ENCODE data around the gene ANKRD11. TPM values are rescaled to one million over a fixed set of nuclear protein-coding genes. Genes with fewer than 3 reads are reported as not detected.
"Not testable (repeated sequence)": the region's sequence is repeated elsewhere in the genome, so short reads cannot be mapped to it uniquely, and the experiment has no call there.

The ANKRD11 gene
- polyA plus RNA-seq, 1 donor from 2014 or later: 32.5 TPM

GRCh38 chr16:89461890-89462289 is 28.5 kb downstream of the ANKRD11 start:
- not testable (repeated sequence) for H3K9me3 ChIP-seq (ENCODE audit: low read length); H3F3A ChIP-seq (ENCODE audit: insufficient read depth, low read length, poor library complexity, severe bottlenecking); H3K4me2 ChIP-seq (ENCODE audit: low read length); H3K9ac ChIP-seq (ENCODE audit: low read length); H3K9me2 ChIP-seq (ENCODE audit: insufficient read depth, low read length); H3K4me3 ChIP-seq (ENCODE audit: low read length); H4K20me1 ChIP-seq (ENCODE audit: insufficient read depth); H3K36me3 ChIP-seq (ENCODE audit: insufficient read depth, low read length); H2AFZ ChIP-seq (ENCODE audit: low read depth, low read length); H3K27ac ChIP-seq (ENCODE audit: low read length); H3K27me3 ChIP-seq (ENCODE audit: insufficient read depth, low read depth, low read length)
- peaks cover 57% of the 10 kb centered on the region for H3K79me2 ChIP-seq (replicated peaks; ENCODE audit: insufficient read depth, low read length)

- no peak overlapping the region for H2AFZ ChIP-seq (ENCODE audit: low read depth, low read length)
- no peaks in the 10 kb centered on the region for H3F3A ChIP-seq (ENCODE audit: insufficient read depth, low read length, poor library complexity, severe bottlenecking)
- no peaks in the 10 kb centered on the region for H3K27me3 ChIP-seq (ENCODE audit: insufficient read depth, low read depth, low read length)
- no peak overlapping the region for H3K9ac ChIP-seq (ENCODE audit: low read length)
- H3K9me2 ChIP-seq (ENCODE audit: insufficient read depth, low read length): no peaks in the 10 kb centered on the region
- H3K4me3 ChIP-seq (ENCODE audit: low read length): no peak overlapping the region
- H4K20me1 ChIP-seq (ENCODE audit: insufficient read depth): no peaks in the 10 kb centered on the region
- no peak overlapping the region for H3K27ac ChIP-seq (ENCODE audit: low read length)
- no peaks in the 10 kb centered on the region for H3K36me3 ChIP-seq (ENCODE audit: insufficient read depth, low read length)
- H3K4me2 ChIP-seq (ENCODE audit: low read length): no peak overlapping the region
- peaks cover 56% of the 10 kb centered on the region for H3K79me2 ChIP-seq (replicated peaks; ENCODE audit: insufficient read depth, low read length)
- TF ChIP-seq CTCF (IDR thresholded peaks at IDR 0.05; ENCODE audit: poor library complexity, severe bottlenecking) (no peak), POLR2AphosphoS5 (IDR thresholded peaks at IDR 0.05) (no peak), SMC3 (conservative IDR thresholded peaks at IDR 0.05; ENCODE audit: poor library complexity) (no peak), MXI1 (conservative IDR thresholded peaks at IDR 0.05; ENCODE audit: poor library complexity, severe bottlenecking) (no peak), RAD21 (conservative IDR thresholded peaks at IDR 0.05) (no peak), REST (IDR thresholded peaks at IDR 0.05; ENCODE audit: borderline replicate concordance) (no peak), EZH2 (IDR thresholded peaks at IDR 0.05; ENCODE audit: borderline replicate concordance, insufficient read depth, low read length, poor library complexity, severe bottlenecking) (no peak), TAF1 (IDR thresholded peaks at IDR 0.05; ENCODE audit: low read depth) (no peak), EP300 (conservative IDR thresholded peaks at IDR 0.05; ENCODE audit: poor library complexity, severe bottlenecking) (no peak)
- H3K9me3 ChIP-seq (ENCODE audit: low read length): no peaks in the 10 kb centered on the region
Observed at GRCh38 chr16:89460556-89460955, 29.8 kb downstream of the ANKRD11 start.

- H3K79me2 ChIP-seq (replicated peaks; ENCODE audit: insufficient read depth, low read length): peaks cover 62% of the 10 kb centered on the region
- H3K9ac ChIP-seq (ENCODE audit: low read length): no peak overlapping the region
- no peak overlapping the region for H3K4me3 ChIP-seq (ENCODE audit: low read length)
- no peaks in the 10 kb centered on the region for H3K9me3 ChIP-seq (ENCODE audit: low read length)
- no peaks in the 10 kb centered on the region for H3K27me3 ChIP-seq (ENCODE audit: insufficient read depth, low read depth, low read length)
- peaks cover 2% of the 10 kb centered on the region for H4K20me1 ChIP-seq (ENCODE audit: insufficient read depth)
- H3K36me3 ChIP-seq (ENCODE audit: insufficient read depth, low read length): no peaks in the 10 kb centered on the region
- H3F3A ChIP-seq (ENCODE audit: insufficient read depth, low read length, poor library complexity, severe bottlenecking): no peaks in the 10 kb centered on the region
- H3K4me2 ChIP-seq (ENCODE audit: low read length): no peak overlapping the region
- no peaks in the 10 kb centered on the region for H3K9me2 ChIP-seq (ENCODE audit: insufficient read depth, low read length)
- H2AFZ ChIP-seq (ENCODE audit: low read depth, low read length): no peak overlapping the region
- no peak overlapping the region for H3K27ac ChIP-seq (ENCODE audit: low read length)
- TF ChIP-seq SMC3 (conservative IDR thresholded peaks at IDR 0.05; ENCODE audit: poor library complexity): no peak
- TF ChIP-seq MXI1 (conservative IDR thresholded peaks at IDR 0.05; ENCODE audit: poor library complexity, severe bottlenecking): no peak
- TF ChIP-seq EZH2 (IDR thresholded peaks at IDR 0.05; ENCODE audit: borderline replicate concordance, insufficient read depth, low read length, poor library complexity, severe bottlenecking): no peak
- no peak for TF ChIP-seq EP300 (conservative IDR thresholded peaks at IDR 0.05; ENCODE audit: poor library complexity, severe bottlenecking)
- TF ChIP-seq TAF1 (IDR thresholded peaks at IDR 0.05; ENCODE audit: low read depth): no peak
- TF ChIP-seq RAD21 (conservative IDR thresholded peaks at IDR 0.05): no peak
- TF ChIP-seq POLR2AphosphoS5 (IDR thresholded peaks at IDR 0.05): no peak
- no peak for TF ChIP-seq REST (IDR thresholded peaks at IDR 0.05; ENCODE audit: borderline replicate concordance)
- no peak for TF ChIP-seq CTCF (IDR thresholded peaks at IDR 0.05; ENCODE audit: poor library complexity, severe bottlenecking)
Observed at GRCh38 chr16:89458967-89459366, 31.4 kb downstream of the ANKRD11 start.
